ENCODE data around the gene DPP6.

Gene DPP6

GRCh38 chr7:154569916-154570315 lies 517.7 kb downstream of the DPP6 start:
- DNase-seq: no peak

- DNase-seq: no peak
Observed at GRCh38 chr7:154571772-154572171, 519.6 kb downstream of the DPP6 start.

DNA sequence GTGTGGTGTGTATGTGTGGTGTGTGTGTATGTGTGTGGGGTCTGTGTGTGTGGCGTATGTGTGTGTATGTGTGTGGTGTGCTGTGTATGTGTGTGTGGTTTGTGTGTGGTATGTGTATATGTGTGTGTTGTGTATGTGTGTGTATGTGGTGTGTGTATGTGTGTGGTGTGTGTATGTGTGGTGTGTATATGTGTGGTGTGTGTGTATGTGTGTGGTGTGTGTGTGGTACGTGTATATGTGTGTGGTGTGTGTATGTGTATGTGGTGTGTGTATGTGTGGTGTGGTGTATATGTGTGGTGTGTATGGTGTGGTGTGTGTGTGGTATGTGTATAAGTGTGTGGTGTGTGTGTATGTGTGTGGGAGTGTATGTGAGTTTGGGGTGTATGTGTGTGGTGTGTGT lies 522.0 kb downstream of the DPP6 start:
- DNase-seq: no peak

- no peak for DNase-seq
Observed at GRCh38 chr7:154575497-154575896, 523.3 kb downstream of the DPP6 start.

- no peak for DNase-seq
Observed at GRCh38 chr7:154576604-154577003, 524.4 kb downstream of the DPP6 start.

DNA sequence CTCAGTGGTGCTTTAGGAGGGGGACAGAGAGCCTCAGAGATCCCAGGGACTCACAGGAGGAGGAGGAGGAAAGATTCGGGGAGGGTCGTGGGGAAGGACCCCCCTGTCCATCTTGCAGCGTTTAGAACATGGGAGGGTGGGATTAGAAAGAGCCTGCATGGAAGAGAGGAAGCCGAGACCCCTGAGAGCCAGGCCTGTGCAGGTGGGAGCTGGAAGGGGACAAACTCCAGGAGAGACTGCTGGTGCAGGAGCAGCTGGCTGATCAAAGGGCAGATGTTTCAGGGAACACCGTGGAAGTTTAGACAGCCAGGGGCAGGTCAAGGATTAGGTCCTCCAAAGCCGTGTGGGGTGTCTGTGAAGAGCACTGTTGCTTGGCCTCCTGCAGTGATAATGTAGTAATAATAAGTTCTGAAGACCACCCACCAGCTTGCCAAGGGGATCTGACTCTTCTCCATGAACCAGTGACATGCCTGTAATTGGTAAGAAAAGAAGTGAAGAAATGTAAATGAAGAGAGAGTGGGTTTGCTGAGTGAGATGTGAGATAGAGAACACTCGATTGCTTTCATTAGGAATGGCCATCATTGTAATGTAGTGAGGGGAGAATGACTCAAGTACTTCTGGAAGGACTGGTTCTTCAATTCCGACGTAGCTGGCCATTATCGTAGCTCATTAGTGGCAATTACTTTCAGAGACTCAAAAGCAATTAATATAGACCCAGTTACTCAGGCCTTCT lies 525.1 kb downstream of the DPP6 start:
- DNase-seq: no peak

DNA sequence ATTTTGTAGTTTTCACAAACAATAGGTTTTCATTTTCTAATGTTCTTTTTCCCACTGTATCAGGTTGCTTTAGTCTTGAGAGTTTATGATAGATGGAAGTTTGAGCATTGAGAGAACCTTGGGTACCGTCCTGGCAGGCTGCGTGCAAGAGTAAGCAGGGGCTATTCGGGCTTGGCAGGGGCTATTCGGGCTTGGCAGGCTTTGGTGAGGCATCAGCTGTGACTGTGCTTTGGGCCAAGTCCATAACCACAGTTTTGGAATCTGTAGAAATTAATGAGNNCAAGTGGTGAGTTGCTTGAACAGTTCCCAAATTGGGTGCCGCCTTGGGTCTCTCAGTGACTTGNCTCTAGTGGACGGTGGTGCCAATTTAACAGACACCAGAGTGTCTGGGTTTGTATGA lies 526.1 kb downstream of the DPP6 start:
- no peak for DNase-seq

DNA sequence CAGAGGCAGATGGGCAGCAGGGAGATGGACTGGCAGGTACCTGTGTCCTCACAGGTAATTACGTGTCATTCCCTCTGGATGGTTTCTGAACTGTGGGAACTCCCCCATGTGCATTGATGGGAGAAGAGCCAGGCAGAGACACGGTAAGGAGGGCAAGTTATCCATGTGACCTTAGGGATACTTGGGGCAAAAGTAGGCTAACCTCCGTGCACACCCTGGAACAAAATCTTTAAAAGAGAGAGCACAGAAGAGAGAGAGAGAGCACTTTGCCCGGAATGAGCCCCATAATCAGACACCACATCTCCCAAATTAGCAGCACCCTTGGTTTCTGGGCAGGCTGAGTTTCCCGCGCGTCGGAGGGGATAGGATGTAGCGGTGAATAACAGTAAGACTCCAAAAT lies 527.5 kb downstream of the DPP6 start:
- DNase-seq: no peak

DNA sequence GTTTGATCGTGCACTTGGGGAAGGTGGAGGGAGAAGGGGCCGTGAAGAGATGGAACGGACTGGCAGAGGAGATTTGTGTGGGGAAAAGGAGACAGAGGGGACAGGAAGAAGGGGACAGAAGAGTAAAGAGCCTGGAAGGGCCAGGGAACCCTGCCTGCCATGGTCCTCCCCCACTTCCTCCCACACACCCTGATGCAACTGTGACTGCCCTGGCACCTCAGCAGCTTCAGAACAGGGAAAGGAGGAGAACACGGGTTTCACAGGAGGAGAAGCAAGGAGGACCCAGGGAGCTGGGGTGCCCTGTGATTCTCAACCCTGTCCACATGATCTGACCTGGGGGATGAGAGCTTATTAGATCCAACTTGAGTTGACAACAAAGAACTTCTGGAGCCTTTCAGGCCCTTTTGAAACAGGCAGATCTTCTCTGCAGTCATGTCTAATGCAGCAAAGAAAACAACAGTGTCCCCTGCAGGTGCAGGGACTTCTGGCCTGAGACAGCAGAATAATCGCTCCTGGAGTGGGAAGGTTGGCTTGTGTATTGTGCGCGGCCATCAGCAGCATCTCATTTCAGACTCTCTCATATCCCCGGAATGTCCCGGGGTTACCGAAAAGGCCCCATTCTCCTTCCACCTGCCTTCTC lies 529.2 kb downstream of the DPP6 start:
- DNase-seq: no peak

DNA sequence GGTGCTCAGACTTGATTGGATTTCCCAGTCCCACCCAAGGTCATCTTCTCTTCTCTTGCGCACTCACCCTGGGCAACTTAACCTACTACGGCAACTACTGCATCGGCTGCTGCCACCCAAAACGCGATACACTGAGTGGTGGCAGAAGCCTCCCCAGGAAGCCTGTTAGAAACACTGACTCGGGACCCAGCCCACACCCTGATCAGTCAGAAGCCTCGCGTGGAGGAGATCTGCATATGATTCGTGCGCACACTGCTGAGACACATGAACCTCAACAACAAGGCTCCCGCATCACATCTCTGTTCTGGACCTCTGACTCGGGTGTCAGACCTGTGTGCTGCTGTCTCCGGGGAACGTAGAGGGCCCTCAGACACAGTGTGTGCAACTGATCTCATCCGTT lies 531.3 kb downstream of the DPP6 start:
- no peak for DNase-seq

DNA sequence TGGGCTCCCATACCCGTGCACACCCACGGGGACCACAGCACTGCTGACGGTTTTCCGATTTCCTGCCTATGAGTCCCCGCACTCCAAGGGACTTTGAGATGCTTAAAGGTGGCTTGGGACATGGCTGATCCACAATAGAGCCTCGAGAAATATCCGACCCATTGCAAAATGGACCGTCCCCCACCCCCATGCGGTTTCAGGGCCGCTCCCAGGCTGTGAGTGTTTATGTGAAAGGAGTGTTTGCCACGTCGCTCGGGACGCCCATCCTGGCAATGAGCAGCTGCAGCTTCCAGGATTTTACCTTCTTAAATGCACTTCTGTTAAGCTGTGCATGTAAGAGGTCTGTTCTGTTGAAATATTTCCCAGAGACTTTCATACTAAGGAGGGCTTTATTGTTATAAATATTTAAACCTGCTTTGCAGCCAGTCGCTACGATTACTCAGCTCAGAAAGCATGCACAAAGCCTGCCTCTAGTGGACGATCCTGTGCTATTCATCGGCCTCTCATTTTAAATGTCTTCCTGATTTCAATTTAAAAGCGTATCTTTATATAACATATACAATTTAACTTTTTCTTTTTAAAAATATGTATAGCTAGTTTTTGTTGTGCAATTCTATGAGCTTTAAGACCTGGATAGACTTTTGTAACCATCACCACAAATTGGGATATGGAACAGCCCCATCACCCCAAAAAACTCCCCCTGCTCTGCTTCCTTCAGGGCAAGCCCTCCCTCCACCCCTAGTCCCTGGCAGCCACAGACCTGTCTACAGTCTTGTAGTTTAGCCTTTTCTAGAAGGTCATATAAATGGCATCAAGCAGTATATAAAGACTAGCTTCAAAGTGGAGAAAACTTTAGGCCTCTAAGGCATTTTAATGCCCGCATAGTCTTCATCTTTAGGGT lies 532.4 kb downstream of the DPP6 start:
- DNase-seq: no peak

DNA sequence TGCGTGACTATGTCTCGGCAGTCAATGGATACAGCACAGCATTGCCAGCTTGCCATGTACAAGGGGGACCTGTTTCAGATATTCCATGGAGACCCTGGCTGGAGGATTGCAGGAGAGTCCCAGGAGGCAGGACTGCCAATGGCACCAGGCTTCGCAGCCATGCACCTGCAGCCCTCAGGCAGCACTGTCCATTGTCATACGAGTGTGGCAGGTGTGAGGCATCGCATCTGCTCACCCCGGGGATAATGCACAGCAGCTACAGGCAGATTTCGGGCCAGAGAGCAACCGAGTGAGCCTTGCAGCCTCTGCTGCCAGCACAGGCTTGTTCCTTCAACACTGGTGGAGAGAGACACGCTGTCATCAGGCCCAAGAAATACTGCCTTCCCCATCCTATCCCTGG lies 535.6 kb downstream of the DPP6 start:
- no peak for DNase-seq

DNA sequence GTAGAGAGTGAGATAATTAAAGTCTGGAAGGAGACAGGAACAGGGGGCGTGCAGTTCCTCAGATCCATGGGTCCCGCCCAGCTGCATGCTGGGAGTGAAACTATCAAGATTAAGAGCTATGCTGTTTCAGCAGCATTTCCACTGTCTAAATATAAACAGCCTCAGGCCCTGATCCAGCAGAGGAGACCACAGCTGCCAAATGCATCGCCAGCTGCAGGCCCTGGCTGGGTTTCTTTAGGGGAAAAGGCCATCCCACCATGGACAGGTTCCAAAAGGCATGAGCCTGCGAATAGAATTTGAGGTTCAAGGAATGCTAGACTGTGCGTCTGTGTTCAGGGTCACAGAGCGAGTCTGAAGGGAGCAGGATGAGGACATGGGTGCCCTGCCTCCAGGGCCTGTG lies 539.3 kb downstream of the DPP6 start:
- DNase-seq: no peak

GRCh38 chr7:154592388-154592787 lies 540.2 kb downstream of the DPP6 start:
- no peak for DNase-seq

DNA sequence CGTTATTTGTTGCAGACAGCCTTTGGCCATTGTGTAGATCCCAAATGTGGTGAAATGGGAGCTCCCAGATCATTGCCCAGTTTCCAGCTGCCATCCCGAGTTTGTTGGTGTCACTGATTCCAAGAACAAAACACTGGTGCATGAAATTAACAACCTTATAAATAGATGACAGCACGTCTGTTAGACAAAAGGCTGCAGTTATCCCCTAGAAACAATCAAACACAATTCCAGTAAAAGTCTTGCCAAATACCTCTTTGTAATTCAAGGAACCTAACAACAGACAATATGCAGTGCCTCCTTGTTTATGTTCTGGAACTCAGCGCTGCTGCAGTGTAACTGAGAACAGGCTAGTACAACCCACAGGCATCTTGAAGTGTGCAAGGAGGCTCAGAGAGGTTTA lies 546.2 kb downstream of the DPP6 start:
- DNase-seq: no peak

GRCh38 chr7:154598864-154599263 lies 546.7 kb downstream of the DPP6 start:
- DNase-seq: no peak

- no peak for DNase-seq
Observed at GRCh38 chr7:154610903-154611302, 558.7 kb downstream of the DPP6 start.

DNA sequence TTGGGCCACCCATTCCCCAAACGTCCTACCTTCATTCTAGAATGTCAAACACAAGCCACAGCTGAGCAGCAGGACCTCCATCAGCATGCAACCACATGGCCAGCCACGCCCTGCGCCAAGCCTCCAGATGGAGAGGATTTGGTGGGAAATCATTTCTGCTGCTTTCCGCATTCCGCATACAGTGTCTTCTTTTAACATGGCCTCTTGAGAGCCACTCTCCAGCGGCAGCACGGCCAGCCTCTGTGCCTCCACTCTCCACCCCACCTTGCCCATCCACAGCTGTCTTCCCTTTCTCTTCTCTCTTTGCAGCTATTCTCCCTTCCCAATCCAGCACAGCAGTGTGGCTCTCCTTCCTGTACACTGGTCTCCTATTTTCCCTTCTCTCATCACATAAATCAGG lies 561.6 kb downstream of the DPP6 start:
- DNase-seq: no peak

DNA sequence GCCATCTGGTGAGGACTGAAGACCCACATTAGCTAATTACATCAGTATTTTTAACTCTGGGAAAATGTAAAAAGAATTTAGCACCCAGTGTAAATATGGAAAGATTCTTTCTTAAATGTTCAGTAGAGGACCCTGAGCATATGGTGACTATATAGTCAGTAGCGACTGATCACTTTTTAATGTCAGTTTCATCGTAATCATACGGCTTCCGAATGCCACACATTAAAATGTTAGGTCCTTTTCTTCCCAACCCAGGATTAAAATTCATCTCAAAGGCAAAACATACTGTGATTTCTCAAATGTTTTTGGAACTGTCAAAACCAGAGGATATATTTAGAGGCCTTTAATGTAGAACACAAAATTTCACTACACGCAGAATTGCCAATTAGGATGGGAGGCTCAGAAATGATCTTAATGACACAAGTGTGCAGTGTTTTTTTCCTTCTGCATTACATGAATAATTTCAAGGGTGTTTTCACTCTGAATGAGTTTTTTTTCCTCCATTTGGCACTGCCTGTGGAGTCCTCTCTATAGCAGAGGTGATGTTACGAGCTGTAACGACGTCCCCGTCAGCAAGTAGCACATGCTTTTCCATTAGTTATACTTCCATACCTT lies 568.0 kb downstream of the DPP6 start:
- DNase-seq: no peak

DNA sequence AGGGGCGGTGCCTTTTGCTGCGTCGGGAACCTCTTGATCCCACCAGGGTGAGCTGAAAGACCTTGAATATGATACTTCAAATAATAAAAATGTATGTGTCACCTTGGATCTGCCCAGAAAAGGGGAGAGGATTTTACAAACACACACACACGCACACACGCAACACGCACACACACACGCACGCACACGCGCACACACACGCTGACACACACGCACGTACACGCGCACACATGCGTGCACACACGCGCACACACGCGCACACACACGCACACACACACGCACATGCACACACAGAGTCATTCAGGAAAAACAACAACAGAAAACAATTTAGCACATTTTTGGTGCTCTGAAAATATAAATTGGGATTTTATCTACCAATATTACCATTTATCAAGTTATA lies 571.2 kb downstream of the DPP6 start:
- no peak for DNase-seq

DNA sequence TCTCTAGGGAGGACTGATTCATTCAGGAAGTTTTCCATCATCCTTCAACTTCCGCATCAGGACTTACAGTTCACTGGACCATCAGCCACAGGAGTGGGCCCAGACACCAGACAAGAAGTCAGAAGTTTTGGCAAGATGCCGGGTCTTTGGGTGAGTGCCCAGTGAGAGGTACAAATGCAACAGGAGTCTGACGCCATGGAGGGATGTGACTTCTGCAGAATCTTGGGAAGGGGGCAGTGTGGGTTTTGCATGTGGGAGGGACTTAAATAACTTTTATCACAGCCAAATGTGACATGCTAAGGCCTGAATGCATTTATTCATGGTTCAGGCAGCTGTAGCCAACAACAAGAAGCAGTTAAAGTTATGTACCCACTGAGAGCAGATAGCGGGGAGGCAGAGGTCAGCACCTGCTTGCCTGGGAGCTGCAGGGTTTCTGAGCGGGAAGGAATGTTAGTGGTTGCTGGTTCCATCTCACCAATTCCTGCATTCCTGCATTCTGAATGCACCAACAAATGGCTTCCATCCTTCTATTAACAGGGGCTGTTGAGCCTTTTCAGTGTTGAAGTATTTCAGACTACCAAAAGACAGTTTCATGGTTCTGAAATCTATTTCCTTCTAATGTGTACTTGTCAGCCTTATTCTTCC lies 575.6 kb downstream of the DPP6 start:
- DNase-seq: no peak

DNA sequence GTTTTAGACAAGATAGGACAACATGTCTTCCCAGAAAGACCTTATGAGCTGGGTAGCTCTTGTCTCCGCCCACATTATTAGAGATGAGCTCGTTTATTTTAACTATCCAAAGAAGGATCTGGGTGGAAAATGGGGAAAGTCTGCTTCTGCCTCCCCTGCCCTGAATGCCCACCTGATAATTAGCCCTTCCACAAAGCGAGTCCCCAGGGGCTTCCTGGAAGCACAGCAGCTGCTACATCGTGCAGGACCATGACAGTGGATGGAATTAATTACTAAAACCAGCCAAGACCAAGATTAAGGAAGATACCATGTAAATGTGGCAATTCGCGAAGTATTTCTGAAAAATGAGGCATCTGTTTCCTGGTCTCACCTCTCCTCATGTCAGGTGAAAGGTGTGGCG lies 576.4 kb downstream of the DPP6 start:
- no peak for DNase-seq

GRCh38 chr7:154631162-154631561 lies 579.0 kb downstream of the DPP6 start:
- DNase-seq: no peak

Measured in stimulated activated CD4-positive, alpha-beta T cell treated with anti-CD3 and anti-CD28 coated beads, Interleukin-4, amount 100 ng/mL, for 24 hours (primary cell).